ENCODE data around the gene KCNH8. TPM values are rescaled to one million over a fixed set of nuclear protein-coding genes. Genes with fewer than 3 reads are reported as not detected.

KCNH8 gene
- total RNA-seq, 1 experiment from 2014 or later, result 3.7 TPM

DNA sequence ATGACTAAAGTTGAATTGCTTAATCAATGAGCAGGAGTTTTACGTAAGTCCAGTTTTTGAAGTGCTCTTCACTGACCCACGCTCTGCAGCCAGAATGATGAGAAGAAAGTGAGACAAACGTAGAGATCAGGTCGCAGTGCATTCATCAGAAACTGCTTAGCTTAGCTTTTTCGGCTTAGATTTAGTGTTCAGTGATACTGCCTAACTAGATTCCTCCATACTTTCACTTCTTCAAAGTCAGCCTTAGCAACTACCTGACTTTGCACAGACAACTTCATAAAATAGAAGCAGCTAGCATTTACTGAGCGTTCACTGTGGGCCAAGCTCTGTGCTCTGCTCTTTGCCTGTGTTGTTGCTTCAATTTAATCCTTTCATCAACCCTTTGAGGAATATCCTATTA, 116.1 kb downstream of the KCNH8 start:
- Mint-ChIP-seq H3K27me3 (ENCODE audit: low read depth) (no peaks in the 10 kb centered on the region), H3K9me3 (no peaks in the 10 kb centered on the region; a peak in 1 of 5 replicates), H3K36me3 (ENCODE audit: insufficient read depth in 1 of 3, low read depth in 3 of 3) (no peaks in the 10 kb centered on the region), H3K27ac (0 out of 7 replicates have a peak overlapping the region, but pooled peaks of 1 of the 3 experiments have one; percentile 23), H3K4me1 (peaks cover 35 to 46% of the 10 kb centered on the region in 2 experiments), H3K4me3 (no peak overlapping the region)
- Histone ChIP-seq H2BK15ac (ENCODE audit: low read depth, low read length) (no peak overlapping the region), H3K4me2 (ENCODE audit: insufficient read depth, insufficient read length, low read length) (no peak overlapping the region), H4K91ac (ENCODE audit: insufficient read length, low read depth, low read length) (no peak overlapping the region), H3K4ac (ENCODE audit: low read depth, low read length) (no peak overlapping the region), H3K79me1 (ENCODE audit: insufficient read depth, low read depth, low read length, poor library complexity, severe bottlenecking) (no peaks in the 10 kb centered on the region), H3K23ac (ENCODE audit: insufficient read length, low read depth, low read length) (no peak overlapping the region), H3K79me2 (ENCODE audit: insufficient read depth, low read length) (no peaks in the 10 kb centered on the region), H3K14ac (ENCODE audit: insufficient read depth, low read length) (no peak overlapping the region), H2AK5ac (ENCODE audit: insufficient read length, low read length) (no peak overlapping the region), H3K18ac (ENCODE audit: insufficient read length, low read depth, low read length) (no peak overlapping the region), H2BK5ac (ENCODE audit: insufficient read length, low read length) (no peak overlapping the region), H2BK20ac (ENCODE audit: low read depth, low read length, poor library complexity, severe bottlenecking) (no peak overlapping the region), H3K27ac (ENCODE audit: insufficient read length, low read depth, low read length) (no peak overlapping the region), H3K9me3 (ENCODE audit: control insufficient read depth, low read depth, low read length) (no peaks in the 10 kb centered on the region), H3K4me1 (ENCODE audit: insufficient read depth, low read length) (peaks cover 11% of the 10 kb centered on the region; the same call in 1 of the 2 replicates), H3K56ac (ENCODE audit: insufficient read length, low read depth, low read length) (no peak overlapping the region), H3K27me3 (ENCODE audit: insufficient read depth, low read length) (no peaks in the 10 kb centered on the region), H4K20me1 (ENCODE audit: control insufficient read depth, insufficient read depth, insufficient read length) (no peaks in the 10 kb centered on the region), H3T11ph (ENCODE audit: low read length) (no peak overlapping the region), H3K9ac (ENCODE audit: extremely low read depth, insufficient read length, low read length) (no peak overlapping the region), H4K5ac (ENCODE audit: insufficient read length, low read depth, low read length) (no peak overlapping the region), H3K23me2 (ENCODE audit: insufficient read length, low read depth, low read length, poor library complexity, severe bottlenecking) (no peaks in the 10 kb centered on the region), H4K8ac (replicated peaks; ENCODE audit: insufficient read length, low read depth, low read length) (no peak overlapping the region), H2BK12ac (ENCODE audit: insufficient read length, low read depth, low read length) (no peak overlapping the region), H2AFZ (ENCODE audit: low read length) (no peak overlapping the region), H2BK120ac (ENCODE audit: low read depth, low read length, poor library complexity, severe bottlenecking) (no peak overlapping the region)
- no CpG with 5 or more reads among the region's 6 CpGs for WGBS (ENCODE audit: extremely low coverage, insufficient read length, low lambda C conversion rate)
- DNase-seq, result no peak
- TF ChIP-seq, protein P1, sequence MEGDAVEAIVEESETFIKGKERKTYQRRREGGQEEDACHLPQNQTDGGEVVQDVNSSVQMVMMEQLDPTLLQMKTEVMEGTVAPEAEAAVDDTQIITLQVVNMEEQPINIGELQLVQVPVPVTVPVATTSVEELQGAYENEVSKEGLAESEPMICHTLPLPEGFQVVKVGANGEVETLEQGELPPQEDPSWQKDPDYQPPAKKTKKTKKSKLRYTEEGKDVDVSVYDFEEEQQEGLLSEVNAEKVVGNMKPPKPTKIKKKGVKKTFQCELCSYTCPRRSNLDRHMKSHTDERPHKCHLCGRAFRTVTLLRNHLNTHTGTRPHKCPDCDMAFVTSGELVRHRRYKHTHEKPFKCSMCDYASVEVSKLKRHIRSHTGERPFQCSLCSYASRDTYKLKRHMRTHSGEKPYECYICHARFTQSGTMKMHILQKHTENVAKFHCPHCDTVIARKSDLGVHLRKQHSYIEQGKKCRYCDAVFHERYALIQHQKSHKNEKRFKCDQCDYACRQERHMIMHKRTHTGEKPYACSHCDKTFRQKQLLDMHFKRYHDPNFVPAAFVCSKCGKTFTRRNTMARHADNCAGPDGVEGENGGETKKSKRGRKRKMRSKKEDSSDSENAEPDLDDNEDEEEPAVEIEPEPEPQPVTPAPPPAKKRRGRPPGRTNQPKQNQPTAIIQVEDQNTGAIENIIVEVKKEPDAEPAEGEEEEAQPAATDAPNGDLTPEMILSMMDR (conservative IDR thresholded peaks at IDR 0.05), result no peak
